Measurements from ENCODE around the gene CACNA2D1.

DNA sequence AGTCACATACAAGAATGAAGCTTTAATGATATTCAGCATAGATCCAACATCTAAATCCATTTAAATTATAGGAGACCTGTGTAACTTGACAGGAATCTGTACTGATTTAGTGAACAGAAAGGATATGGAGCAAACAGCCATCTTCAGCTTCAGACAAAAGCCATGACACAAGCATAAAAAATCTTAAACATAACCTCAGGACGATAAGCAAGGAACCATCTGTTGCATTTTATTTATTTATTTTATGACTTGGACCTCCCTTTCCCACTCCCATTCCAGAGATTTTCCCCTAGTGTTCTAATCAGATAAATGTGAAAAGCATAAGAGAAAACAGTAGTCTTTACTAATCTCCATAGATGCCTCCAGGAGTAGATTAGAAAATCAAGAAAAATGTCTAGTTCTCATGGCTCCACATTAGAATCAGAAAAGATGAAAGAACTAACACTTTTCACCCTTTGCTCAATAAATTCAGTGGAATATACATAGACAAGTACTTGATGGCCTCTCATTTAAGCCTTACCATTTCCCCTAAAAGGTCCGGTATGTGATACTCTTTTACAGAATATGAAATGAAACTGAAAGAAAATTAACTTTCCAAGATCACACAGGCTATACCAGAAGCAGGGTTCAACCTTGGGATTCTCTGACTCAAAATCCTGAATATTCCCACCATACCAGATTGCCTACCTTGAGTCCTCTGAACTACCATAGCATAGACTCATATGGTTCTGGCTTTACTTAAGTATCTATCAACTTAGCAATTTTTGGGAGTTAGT lies 15.2 kb downstream of the CACNA2D1 start:
- TF ChIP-seq EP300 (IDR thresholded peaks at IDR 0.05) (no peak), CTCF (IDR thresholded peaks at IDR 0.05) (no peak)
